GM21528 (cell line): ENCODE measurements around the gene TRAIP.
"Not testable (repeated sequence)": the region's sequence is repeated elsewhere in the genome, so short reads cannot be mapped to it uniquely, and the experiment has no call there.

ENCODE experiments used
- ATAC-seq: cut with Tn5 transposase; IDR thresholded peaks from one replicate; pipeline ENCODE4 v1.9.1; 2021; ENCODE audit warnings: mild to moderate bottlenecking, moderate library complexity; ENCODE audit not compliant: unreplicated experiment, low FRiP score

The TRAIP gene

GRCh38 chr3:49793486-49794085 is 62.8 kb downstream of the TRAIP start:
- ATAC-seq, result no peak

- no peak for ATAC-seq
Observed at GRCh38 chr3:49792371-49793150, 63.8 kb downstream of the TRAIP start.

- no peak for ATAC-seq
Observed at GRCh38 chr3:49791571-49791970, 64.8 kb downstream of the TRAIP start.

- ATAC-seq, result no peak
Observed at GRCh38 chr3:49790626-49791411, 65.5 kb downstream of the TRAIP start.

- no peak for ATAC-seq
Observed at GRCh38 chr3:49788056-49788455, 68.3 kb downstream of the TRAIP start.

GRCh38 chr3:49787536-49787935 is 68.8 kb downstream of the TRAIP start:
- no peak for ATAC-seq

- no peak for ATAC-seq
Observed at GRCh38 chr3:49787182-49787464, 69.2 kb downstream of the TRAIP start.

GRCh38 chr3:49786357-49787181 is 69.8 kb downstream of the TRAIP start, which contains the start of gene IP6K1:
Gene IP6K1, minus strand, starts transcription at chr3:49786542. Its CDS starts 38,502 bp downstream, at chr3:49748040.
- peak; percentile 96 for ATAC-seq

GRCh38 chr3:49785565-49786356 is 70.6 kb downstream of the TRAIP start:
- ATAC-seq, result peak; percentile 47

- ATAC-seq, result not testable (repeated sequence)
Observed at GRCh38 chr3:49782277-49782676, 74.1 kb downstream of the TRAIP start.

- ATAC-seq, result no peak
Observed at GRCh38 chr3:49781415-49782199, 74.8 kb downstream of the TRAIP start.

GRCh38 chr3:49780975-49781365 is 75.4 kb downstream of the TRAIP start:
- not testable (repeated sequence) for ATAC-seq

GRCh38 chr3:49780080-49780974 is 76.0 kb downstream of the TRAIP start:
- ATAC-seq, result no peak

- ATAC-seq, result no peak
Observed at GRCh38 chr3:49779358-49780079, 76.8 kb downstream of the TRAIP start.
